ENCODE results near the gene SLC25A12. TPM values are rescaled to one million over a fixed set of nuclear protein-coding genes. Genes with fewer than 3 reads are reported as not detected.

SLC25A12 gene
- total RNA-seq, 2 experiments from 2014 or later = 28.1 to 32.3 TPM

DNA sequence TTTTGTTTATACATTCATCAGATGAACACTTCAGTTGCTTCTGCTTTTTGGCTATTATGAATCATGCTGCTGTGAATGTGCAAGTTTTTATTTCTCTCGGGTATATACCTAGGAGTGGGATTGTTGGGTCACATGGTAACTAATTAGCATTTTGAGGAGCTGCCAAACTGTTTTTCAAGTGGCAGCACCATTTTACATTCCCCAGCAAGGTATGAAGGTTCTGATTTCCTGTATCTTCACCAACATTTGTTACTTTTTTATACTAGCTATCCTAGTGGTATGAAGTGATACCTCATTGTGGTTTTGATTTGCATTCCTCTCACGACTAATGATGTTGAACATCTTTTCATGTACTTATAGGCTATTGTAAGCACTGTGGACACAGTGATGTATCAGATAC lies 152.9 kb downstream of the SLC25A12 start:
- intact Hi-C loops (cut with micrococcal nuclease; ENCODE audit: unreplicated experiment) = no loop called here
- DNase-seq (ENCODE audit: low spot score) = peak; percentile 24
- POLR2A ChIA-PET = interaction anchor here (0.6 to 1.2 kb wide), 3 partner anchors 13 to 58 kb away, joined by 3 to 6 read pairs (median 3); no protein-coding TSS in a partner anchor
- no TSS peak for BruUV-seq (replicated peaks)
- Histone ChIP-seq H3K36me3 (ENCODE audit: insufficient read depth, low read length) (peaks cover 75% of the 10 kb centered on the region), H3K79me2 (ENCODE audit: insufficient read depth, low read depth, low read length) (no peaks in the 10 kb centered on the region), H3K4me2 (ENCODE audit: low read length) (no peak overlapping the region), H3K4me3 (ENCODE audit: low read depth, low read length, poor library complexity, severe bottlenecking) (no peak overlapping the region), H3K9me2 (ENCODE audit: insufficient read depth, low read length) (no peaks in the 10 kb centered on the region), H3K9me3 (ENCODE audit: low read length) (no peaks in the 10 kb centered on the region), H2AFZ (ENCODE audit: low read length) (no peak overlapping the region), H3K4me1 (ENCODE audit: insufficient read depth, low read length, poor library complexity, severe bottlenecking) (peaks cover 8% of the 10 kb centered on the region), H4K20me1 (ENCODE audit: insufficient read depth, low read length) (no peaks in the 10 kb centered on the region), H3K27ac (ENCODE audit: low read depth, low read length, poor library complexity, severe bottlenecking) (no peak overlapping the region)
- CTCF ChIA-PET (ENCODE audit: unreplicated experiment) = interaction anchor here (1.4 kb wide), 1 partner anchor 17 kb away, joined by 3 read pairs; no protein-coding TSS in a partner anchor
- TF ChIP-seq EZH2phosphoT487 (IDR thresholded peaks at IDR 0.05; ENCODE audit: borderline replicate concordance, low read depth, low read length) = no peak
- TF ChIP-seq, protein P1, sequence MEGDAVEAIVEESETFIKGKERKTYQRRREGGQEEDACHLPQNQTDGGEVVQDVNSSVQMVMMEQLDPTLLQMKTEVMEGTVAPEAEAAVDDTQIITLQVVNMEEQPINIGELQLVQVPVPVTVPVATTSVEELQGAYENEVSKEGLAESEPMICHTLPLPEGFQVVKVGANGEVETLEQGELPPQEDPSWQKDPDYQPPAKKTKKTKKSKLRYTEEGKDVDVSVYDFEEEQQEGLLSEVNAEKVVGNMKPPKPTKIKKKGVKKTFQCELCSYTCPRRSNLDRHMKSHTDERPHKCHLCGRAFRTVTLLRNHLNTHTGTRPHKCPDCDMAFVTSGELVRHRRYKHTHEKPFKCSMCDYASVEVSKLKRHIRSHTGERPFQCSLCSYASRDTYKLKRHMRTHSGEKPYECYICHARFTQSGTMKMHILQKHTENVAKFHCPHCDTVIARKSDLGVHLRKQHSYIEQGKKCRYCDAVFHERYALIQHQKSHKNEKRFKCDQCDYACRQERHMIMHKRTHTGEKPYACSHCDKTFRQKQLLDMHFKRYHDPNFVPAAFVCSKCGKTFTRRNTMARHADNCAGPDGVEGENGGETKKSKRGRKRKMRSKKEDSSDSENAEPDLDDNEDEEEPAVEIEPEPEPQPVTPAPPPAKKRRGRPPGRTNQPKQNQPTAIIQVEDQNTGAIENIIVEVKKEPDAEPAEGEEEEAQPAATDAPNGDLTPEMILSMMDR (conservative IDR thresholded peaks at IDR 0.05; ENCODE audit: low read length) = no peak

DNA sequence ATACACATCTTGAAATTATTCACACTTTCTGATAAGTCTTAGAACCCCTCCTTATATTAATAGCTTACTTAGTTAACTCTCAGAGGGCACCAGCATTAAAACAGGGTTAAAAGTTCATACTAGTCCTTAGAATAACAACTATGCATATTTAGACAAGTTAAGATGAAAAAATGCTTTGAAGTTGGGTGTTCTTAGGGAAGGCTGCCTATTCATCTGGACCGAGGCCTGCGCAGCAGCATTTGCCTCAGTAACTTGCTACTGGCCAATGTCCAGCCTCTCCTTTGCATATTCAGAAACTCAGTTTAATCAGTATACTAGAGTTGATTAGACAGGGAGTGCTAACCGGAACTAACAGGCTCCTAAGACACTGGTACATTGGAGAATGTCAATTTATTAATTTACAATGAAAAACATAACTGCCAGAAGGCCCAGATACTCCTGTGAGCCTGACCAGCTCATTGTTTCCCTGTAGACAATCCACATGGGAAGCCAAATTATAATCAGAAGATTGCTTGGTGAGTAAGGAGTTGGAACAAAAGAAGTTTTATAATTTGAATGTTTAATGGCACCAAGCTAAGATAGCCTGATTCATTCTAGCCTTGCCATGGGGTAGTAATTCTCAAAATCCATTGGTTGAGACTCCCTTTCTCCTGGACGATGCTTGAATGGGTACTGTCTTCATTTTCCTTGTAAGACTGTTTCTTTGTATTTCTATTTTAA lies 157.9 kb downstream of the SLC25A12 start:
- intact Hi-C loops (cut with micrococcal nuclease; ENCODE audit: unreplicated experiment) = no loop called here
- no TSS peak for BruUV-seq (replicated peaks)
- Histone ChIP-seq H3K9me3 (ENCODE audit: low read length) (no peaks in the 10 kb centered on the region), H3K4me3 (ENCODE audit: low read depth, low read length, poor library complexity, severe bottlenecking) (no peak overlapping the region), H3K9me2 (ENCODE audit: insufficient read depth, low read length) (no peaks in the 10 kb centered on the region), H3K27ac (ENCODE audit: low read depth, low read length, poor library complexity, severe bottlenecking) (no peak overlapping the region), H3K4me1 (ENCODE audit: insufficient read depth, low read length, poor library complexity, severe bottlenecking) (peaks cover 4% of the 10 kb centered on the region), H3K36me3 (ENCODE audit: insufficient read depth, low read length) (peaks cover 75% of the 10 kb centered on the region), H4K20me1 (ENCODE audit: insufficient read depth, low read length) (no peaks in the 10 kb centered on the region), H3K79me2 (ENCODE audit: insufficient read depth, low read depth, low read length) (no peaks in the 10 kb centered on the region), H3K4me2 (ENCODE audit: low read length) (no peak overlapping the region), H2AFZ (ENCODE audit: low read length) (no peak overlapping the region)
- no peak for TF ChIP-seq EZH2phosphoT487 (IDR thresholded peaks at IDR 0.05; ENCODE audit: borderline replicate concordance, low read depth, low read length)
- TF ChIP-seq, protein P1 (conservative IDR thresholded peaks at IDR 0.05; ENCODE audit: low read length) = no peak
- POLR2A ChIA-PET = no interaction called here
- DNase-seq (ENCODE audit: low spot score) = no peak
- CTCF ChIA-PET (ENCODE audit: unreplicated experiment) = no interaction called here

Small RNAs within 50 kb of the gene (small RNA-seq; reads per million reads assigned to genes)
- gene RNU6-182P = not detected

Other genes with a start within 250 kb of the SLC25A12 start
- 42.3 and 57.8 TPM in 2 replicates for gene DYNC1I2, start 206.8 kb downstream of the SLC25A12 start, total RNA-seq (2014; rRNA removed; shearing (Covaris generic))
- gene DYNC1I2, start 206.8 kb downstream of the SLC25A12 start, total RNA-seq (2022) = 58.5 and 60.1 TPM in 2 replicates
- gene HAT1, start 28.2 kb upstream of the SLC25A12 start, total RNA-seq (2014; rRNA removed; shearing (Covaris generic)) = 68.6 and 77.5 TPM in 2 replicates
- gene HAT1, start 28.2 kb upstream of the SLC25A12 start, total RNA-seq (2022) = 92.6 and 96.5 TPM in 2 replicates
- 4.5 and 11.0 TPM in 2 replicates for gene METAP1D, start 105.7 kb upstream of the SLC25A12 start, total RNA-seq (2014; rRNA removed; shearing (Covaris generic))
- gene METAP1D, start 105.7 kb upstream of the SLC25A12 start, total RNA-seq (2022) = 8.7 and 11.8 TPM in 2 replicates
- not detected in 2 replicates for gene DLX1, start 191.3 kb upstream of the SLC25A12 start, total RNA-seq (2014; rRNA removed; shearing (Covaris generic))
- not detected in 2 replicates for gene DLX1, start 191.3 kb upstream of the SLC25A12 start, total RNA-seq (2022)
- gene DLX2, start 208.7 kb upstream of the SLC25A12 start, total RNA-seq (2014; rRNA removed; shearing (Covaris generic)) = 0.22 TPM in 1 of 2 replicates, not detected in the other
- not detected in 2 replicates for gene DLX2, start 208.7 kb upstream of the SLC25A12 start, total RNA-seq (2022)

Data from OCI-LY7 (cell line).